PC-3 (cell line): ENCODE measurements around the gene CACNA1B. TPM values are rescaled to one million over a fixed set of nuclear protein-coding genes. Genes with fewer than 3 reads are reported as not detected.

Source experiments
- ATAC-seq: fragments of 200-7000 bp; cut with Tn5 transposase; 2 replicates; pipeline ENCODE4 v1.9.1; 2020; ENCODE audit warnings: mild to moderate bottlenecking, moderate library complexity
- BruUV-seq: library from RNA; stranded (reverse); fragments of 400-500 nt; replicated peaks from 2 replicates; lab custom pipeline; 2021; lab: Mats Ljungman, UMichigan
- CTCF ChIA-PET: fragments of 300-600 bp; sonication (Branson Sonifier 250); formaldehyde crosslinking; loops from one replicate; lab custom pipeline; 2022; ENCODE audit warnings: antibody characterized with exemption; lab: Charles Lee
- POLR2A ChIA-PET: fragments of 300-600 bp; sonication (Branson Sonifier 250); formaldehyde crosslinking; loops from one replicate; lab custom pipeline; 2022; ENCODE audit warnings: antibody characterized with exemption; ENCODE audit not compliant: unreplicated experiment; lab: Charles Lee
- DNase-seq: peaks from one replicate; pipeline ENCODE4 v3.0.0-alpha.2; 2015
- H2AFZ ChIP-seq: fragments of 300-600 bp; sonication (generic); 2 replicates; pipeline ENCODE4 v1.6.0; 2016; ENCODE audit warnings: antibody characterized with exemption, low read length
- H3F3A ChIP-seq: fragments of 300-600 bp; sonication (generic); one replicate; pipeline ENCODE4 v1.6.0; 2017; ENCODE audit warnings: antibody characterized with exemption, low read length, control low read depth, mild to moderate bottlenecking; ENCODE audit not compliant: unreplicated experiment
- H3K27ac ChIP-seq: fragments of 300-600 bp; sonication (generic); 2 replicates; pipeline ENCODE4 v1.5.1; 2016; ENCODE audit warnings: mild to moderate bottlenecking, low read length
- H3K27me3 ChIP-seq: fragments of 300-600 bp; sonication (generic); 2 replicates; pipeline ENCODE4 v1.6.1; 2016; ENCODE audit warnings: low read length, mixed read lengths
- H3K36me3 ChIP-seq: fragments of 300-600 bp; sonication (generic); 2 replicates; pipeline ENCODE4 v1.6.1; 2016; ENCODE audit warnings: low read depth, mixed run types, low read length, mixed read lengths
- H3K4me1 ChIP-seq: fragments of 300-600 bp; sonication (generic); 2 replicates; pipeline ENCODE4 v1.5.1; 2016; ENCODE audit warnings: low read length; ENCODE audit not compliant: insufficient read depth
- H3K4me2 ChIP-seq: fragments of 300-600 bp; sonication (generic); 2 replicates; pipeline ENCODE4 v1.6.0; 2016; ENCODE audit warnings: low read length
- H3K4me3 ChIP-seq: fragments of 300-600 bp; sonication (generic); 2 replicates; pipeline ENCODE4 v1.5.1; 2016; ENCODE audit warnings: mild to moderate bottlenecking, low read length, mixed read lengths
- H3K79me2 ChIP-seq: fragments of 300-600 bp; sonication (generic); 2 replicates; pipeline ENCODE4 v1.6.1; 2017; ENCODE audit warnings: low read length, mixed read lengths
- H3K9ac ChIP-seq: fragments of 300-600 bp; sonication (generic); 2 replicates; pipeline ENCODE4 v1.6.0; 2016; ENCODE audit warnings: mild to moderate bottlenecking, low read length
- H3K9me2 ChIP-seq: fragments of 300-600 bp; sonication (generic); replicated peaks from 2 replicates; pipeline ENCODE4 v1.6.1; 2016; ENCODE audit warnings: mixed run types, low read length, mixed read lengths
- H3K9me3 ChIP-seq: fragments of 300-600 bp; sonication (generic); 2 replicates; pipeline ENCODE4 v1.6.1; 2016; ENCODE audit warnings: low read length, mixed read lengths
- H4K20me1 ChIP-seq: fragments of 300-600 bp; sonication (generic); 2 replicates; pipeline ENCODE4 v1.6.1; 2016; ENCODE audit warnings: low read length, mixed read lengths
- EZH2 ChIP-seq: fragments of 300-600 bp; sonication (generic); IDR thresholded peaks from one replicate; pipeline ENCODE4 v1.6.1; 2017; ENCODE audit warnings: antibody characterized with exemption, mild to moderate bottlenecking, low read length; ENCODE audit not compliant: unreplicated experiment
- EZH2phosphoT487 ChIP-seq: fragments of 300-600 bp; sonication (generic); IDR thresholded peaks from 2 replicates; pipeline ENCODE4 v1.6.1; 2018; ENCODE audit warnings: mild to moderate bottlenecking, antibody characterized with exemption, low read length, borderline replicate concordance
- intact Hi-C: fragments of 100-400 bp; cut with micrococcal nuclease; formaldehyde crosslinking; loops from 2 replicates; pipeline ENCODE4 v1.9.0; 2023
- total RNA-seq: library from RNA; depleted of rRNA; stranded (reverse); fragments of >200 nt; gene quantifications from 2 replicates; pipeline ENCODE4 v1.2.3, GENCODE V29; 2014
- TF ChIP-seq, protein P1 (sequence below): fragments of 300-600 bp; sonication (generic); conservative IDR thresholded peaks from 2 replicates; pipeline ENCODE4 v1.5.1; 2017; ENCODE audit warnings: antibody characterized with exemption, low read depth, mild to moderate bottlenecking, low read length

Gene CACNA1B
- total RNA-seq, 1 experiment from 2014 or later: not detected

DNA sequence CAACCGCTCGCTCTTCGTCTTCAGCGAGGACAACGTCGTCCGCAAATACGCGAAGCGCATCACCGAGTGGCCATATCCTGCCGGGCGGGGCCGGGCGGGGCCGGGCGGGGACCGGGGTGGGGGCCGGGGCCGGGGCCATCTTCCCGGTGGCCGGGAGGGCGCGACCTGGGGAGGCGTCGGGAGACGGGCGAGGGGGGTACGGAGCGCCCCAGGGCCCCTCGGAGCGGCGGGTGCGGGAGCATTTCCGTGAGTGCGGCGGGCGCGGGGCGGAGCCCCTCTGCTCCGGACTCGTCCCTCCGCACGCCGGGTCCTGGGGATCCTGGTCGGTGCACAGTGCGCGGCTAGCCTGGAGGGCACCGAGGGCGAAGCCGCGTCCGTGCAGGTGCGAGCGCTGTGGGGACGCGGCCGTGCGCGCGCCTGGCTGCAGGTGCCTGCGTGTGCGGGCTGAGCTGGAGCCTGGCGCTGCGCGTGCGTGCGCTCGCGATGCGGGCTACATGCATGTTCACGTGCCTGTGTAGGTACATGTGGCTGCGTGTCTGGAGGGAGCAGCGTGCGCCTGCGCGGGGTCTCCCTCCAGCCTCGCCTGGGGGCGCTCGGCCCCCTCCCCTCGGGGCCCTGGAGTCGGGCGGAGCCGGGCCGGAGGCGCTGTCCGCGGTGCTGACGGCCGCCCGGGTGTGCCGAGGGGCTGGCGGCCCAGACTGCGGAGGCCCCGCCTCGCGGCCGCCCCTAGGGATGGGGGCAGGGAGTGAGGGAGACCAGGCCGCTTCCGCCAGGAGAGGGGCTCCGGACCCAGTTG is 762 bp downstream of the CACNA1B start:
- Histone ChIP-seq H3K9ac (no peak overlapping the region), H3K79me2 (no peaks in the 10 kb centered on the region), H3K9me2 (no peaks in the 10 kb centered on the region), H3K27me3 (no peaks in the 10 kb centered on the region), H3K4me3 (no peak overlapping the region), H3K36me3 (no peaks in the 10 kb centered on the region), H3F3A (no peaks in the 10 kb centered on the region), H3K4me1 (no peaks in the 10 kb centered on the region), H2AFZ (no peak overlapping the region), H4K20me1 (no peaks in the 10 kb centered on the region), H3K9me3 (no peaks in the 10 kb centered on the region), H3K27ac (no peak overlapping the region), H3K4me2 (no peak overlapping the region)
- ATAC-seq: no peak
- ChIA-PET CTCF (no interaction called here), POLR2A (no interaction called here)
- TF ChIP-seq EZH2phosphoT487 (no peak), EZH2 (no peak)
- TF ChIP-seq, protein P1, sequence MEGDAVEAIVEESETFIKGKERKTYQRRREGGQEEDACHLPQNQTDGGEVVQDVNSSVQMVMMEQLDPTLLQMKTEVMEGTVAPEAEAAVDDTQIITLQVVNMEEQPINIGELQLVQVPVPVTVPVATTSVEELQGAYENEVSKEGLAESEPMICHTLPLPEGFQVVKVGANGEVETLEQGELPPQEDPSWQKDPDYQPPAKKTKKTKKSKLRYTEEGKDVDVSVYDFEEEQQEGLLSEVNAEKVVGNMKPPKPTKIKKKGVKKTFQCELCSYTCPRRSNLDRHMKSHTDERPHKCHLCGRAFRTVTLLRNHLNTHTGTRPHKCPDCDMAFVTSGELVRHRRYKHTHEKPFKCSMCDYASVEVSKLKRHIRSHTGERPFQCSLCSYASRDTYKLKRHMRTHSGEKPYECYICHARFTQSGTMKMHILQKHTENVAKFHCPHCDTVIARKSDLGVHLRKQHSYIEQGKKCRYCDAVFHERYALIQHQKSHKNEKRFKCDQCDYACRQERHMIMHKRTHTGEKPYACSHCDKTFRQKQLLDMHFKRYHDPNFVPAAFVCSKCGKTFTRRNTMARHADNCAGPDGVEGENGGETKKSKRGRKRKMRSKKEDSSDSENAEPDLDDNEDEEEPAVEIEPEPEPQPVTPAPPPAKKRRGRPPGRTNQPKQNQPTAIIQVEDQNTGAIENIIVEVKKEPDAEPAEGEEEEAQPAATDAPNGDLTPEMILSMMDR: no peak
- DNase-seq: no peak
- no TSS peak for BruUV-seq
- intact Hi-C loops: no loop called here

DNA sequence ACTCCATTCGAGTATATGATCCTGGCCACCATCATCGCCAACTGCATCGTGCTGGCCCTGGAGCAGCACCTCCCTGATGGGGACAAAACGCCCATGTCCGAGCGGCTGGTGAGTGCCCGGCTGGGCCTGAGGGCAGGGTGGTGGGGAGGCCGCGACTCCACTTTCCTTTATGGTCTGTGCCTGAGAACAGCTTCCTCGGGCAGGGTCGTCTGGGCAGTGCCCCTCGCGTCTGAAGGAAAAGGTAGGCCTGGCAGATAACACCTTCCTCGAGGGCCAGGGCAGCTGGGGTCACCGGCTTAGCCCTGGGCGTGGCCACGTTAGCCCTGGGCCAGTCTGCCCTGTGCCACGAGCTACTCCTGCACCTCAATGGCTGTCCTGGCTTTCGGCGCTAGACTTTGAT is 1.5 kb downstream of the CACNA1B start:
- CTCF ChIA-PET: no interaction called here
- no TSS peak for BruUV-seq
- Histone ChIP-seq H3K27me3 (no peaks in the 10 kb centered on the region), H3K9me2 (no peaks in the 10 kb centered on the region), H3K4me2 (no peak overlapping the region), H2AFZ (no peak overlapping the region), H3K4me1 (no peaks in the 10 kb centered on the region), H3K79me2 (no peaks in the 10 kb centered on the region), H3F3A (no peaks in the 10 kb centered on the region), H3K27ac (no peak overlapping the region), H3K36me3 (no peaks in the 10 kb centered on the region), H3K4me3 (no peak overlapping the region), H4K20me1 (no peaks in the 10 kb centered on the region), H3K9me3 (no peaks in the 10 kb centered on the region), H3K9ac (no peak overlapping the region)
- intact Hi-C loops: no loop called here
- DNase-seq (no peak), ATAC-seq (no peak)
- POLR2A ChIA-PET: no interaction called here
- no peak for TF ChIP-seq EZH2
- no peak for TF ChIP-seq EZH2phosphoT487
- TF ChIP-seq, protein P1: no peak

DNA sequence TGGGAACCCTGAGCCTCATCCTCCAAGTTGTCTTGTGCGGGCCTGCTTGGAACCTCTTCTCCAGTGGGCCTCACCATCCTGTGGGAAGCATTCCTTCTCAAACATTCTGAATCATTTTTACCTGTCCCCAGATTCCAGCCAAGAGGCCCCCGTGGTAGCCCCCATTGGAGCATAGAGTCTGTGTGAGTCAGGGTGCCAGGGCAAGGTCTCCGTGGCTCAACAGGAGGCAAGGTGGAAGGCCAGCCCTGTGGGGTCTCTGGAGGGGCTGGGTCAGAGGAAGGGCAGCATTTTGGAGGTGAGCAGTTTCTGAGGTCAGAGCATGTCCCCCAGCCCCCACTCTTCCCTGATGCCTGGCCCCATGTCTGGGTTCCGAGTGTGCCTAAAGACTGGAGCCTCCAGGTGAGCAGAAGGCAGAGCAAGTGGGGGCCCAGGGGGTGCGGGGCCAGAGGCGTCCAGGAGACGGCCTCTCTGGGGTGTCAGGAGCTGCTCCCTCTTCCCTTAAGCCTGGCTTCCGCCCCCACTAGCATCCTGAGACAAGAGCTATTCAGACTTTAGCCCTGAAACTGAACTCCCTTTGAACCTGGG is 2.1 kb downstream of the CACNA1B start:
- Histone ChIP-seq H3K9ac (no peak overlapping the region), H4K20me1 (no peaks in the 10 kb centered on the region), H3F3A (no peaks in the 10 kb centered on the region), H3K27ac (no peak overlapping the region), H3K9me2 (no peaks in the 10 kb centered on the region), H3K27me3 (no peaks in the 10 kb centered on the region), H3K36me3 (no peaks in the 10 kb centered on the region), H3K9me3 (no peaks in the 10 kb centered on the region), H2AFZ (no peak overlapping the region), H3K79me2 (no peaks in the 10 kb centered on the region), H3K4me2 (no peak overlapping the region), H3K4me3 (no peak overlapping the region), H3K4me1 (no peaks in the 10 kb centered on the region)
- DNase-seq (no peak), ATAC-seq (no peak)
- ChIA-PET CTCF (no interaction called here), POLR2A (no interaction called here)
- BruUV-seq: no TSS peak
- intact Hi-C loops: no loop called here
- TF ChIP-seq EZH2: no peak
- TF ChIP-seq, protein P1: no peak
- no peak for TF ChIP-seq EZH2phosphoT487
